Measurements from ENCODE around the gene MPV17. TPM values are rescaled to one million over a fixed set of nuclear protein-coding genes. Genes with fewer than 3 reads are reported as not detected.

The MPV17 gene
- total RNA-seq, 1 experiment from 2014 or later: 51.5 TPM

GRCh38 chr2:27281442-27281841 is 41.5 kb downstream of the MPV17 start (continued):
- TF ChIP-seq NFYB (CRISPR knock-in tag; conservative IDR thresholded peaks at IDR 0.05; ENCODE audit: low read depth): no peak
- TF ChIP-seq, protein P1, sequence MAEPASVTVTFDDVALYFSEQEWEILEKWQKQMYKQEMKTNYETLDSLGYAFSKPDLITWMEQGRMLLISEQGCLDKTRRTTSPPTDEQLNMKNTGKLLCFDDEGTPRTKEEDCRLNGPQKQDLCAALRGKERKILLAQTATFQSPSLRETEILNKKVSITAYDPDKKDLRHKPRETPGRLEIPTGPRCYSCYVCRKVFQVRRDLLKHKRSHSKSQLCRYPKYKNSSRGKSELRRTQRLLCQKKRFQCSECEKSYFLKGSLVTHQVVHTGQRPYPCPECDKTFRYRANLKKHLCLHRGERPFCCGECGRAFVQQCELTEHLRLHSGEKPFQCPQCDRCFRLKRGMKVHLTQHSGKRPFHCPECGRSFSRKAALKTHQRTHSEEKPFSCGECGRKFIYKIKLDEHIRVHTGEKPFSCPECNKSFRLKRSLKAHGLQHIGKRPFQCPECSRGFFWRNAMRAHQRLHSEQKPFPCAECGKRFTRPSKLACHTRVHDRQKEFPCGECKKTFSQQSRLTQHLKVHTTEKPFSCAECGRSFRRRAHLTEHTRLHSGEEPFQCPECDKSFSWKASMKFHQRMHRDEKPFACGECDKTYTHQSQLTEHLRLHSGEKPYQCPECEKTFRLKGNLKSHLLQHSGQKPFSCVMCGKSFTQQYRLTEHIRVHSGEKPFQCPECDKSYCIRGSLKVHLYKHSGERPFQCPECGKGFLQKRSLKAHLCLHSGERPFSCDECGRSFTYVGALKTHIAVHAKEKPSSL (CRISPR knock-in tag; conservative IDR thresholded peaks at IDR 0.05): no peak
- TF ChIP-seq, protein P2, sequence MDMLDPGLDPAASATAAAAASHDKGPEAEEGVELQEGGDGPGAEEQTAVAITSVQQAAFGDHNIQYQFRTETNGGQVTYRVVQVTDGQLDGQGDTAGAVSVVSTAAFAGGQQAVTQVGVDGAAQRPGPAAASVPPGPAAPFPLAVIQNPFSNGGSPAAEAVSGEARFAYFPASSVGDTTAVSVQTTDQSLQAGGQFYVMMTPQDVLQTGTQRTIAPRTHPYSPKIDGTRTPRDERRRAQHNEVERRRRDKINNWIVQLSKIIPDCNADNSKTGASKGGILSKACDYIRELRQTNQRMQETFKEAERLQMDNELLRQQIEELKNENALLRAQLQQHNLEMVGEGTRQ (CRISPR knock-in tag; IDR thresholded peaks at IDR 0.05): no peak
- no peak for TF ChIP-seq HMGXB4 (CRISPR knock-in tag; IDR thresholded peaks at IDR 0.05)
- no peak for TF ChIP-seq ZNF671 (CRISPR knock-in tag; IDR thresholded peaks at IDR 0.05)
- TF ChIP-seq, protein P3, sequence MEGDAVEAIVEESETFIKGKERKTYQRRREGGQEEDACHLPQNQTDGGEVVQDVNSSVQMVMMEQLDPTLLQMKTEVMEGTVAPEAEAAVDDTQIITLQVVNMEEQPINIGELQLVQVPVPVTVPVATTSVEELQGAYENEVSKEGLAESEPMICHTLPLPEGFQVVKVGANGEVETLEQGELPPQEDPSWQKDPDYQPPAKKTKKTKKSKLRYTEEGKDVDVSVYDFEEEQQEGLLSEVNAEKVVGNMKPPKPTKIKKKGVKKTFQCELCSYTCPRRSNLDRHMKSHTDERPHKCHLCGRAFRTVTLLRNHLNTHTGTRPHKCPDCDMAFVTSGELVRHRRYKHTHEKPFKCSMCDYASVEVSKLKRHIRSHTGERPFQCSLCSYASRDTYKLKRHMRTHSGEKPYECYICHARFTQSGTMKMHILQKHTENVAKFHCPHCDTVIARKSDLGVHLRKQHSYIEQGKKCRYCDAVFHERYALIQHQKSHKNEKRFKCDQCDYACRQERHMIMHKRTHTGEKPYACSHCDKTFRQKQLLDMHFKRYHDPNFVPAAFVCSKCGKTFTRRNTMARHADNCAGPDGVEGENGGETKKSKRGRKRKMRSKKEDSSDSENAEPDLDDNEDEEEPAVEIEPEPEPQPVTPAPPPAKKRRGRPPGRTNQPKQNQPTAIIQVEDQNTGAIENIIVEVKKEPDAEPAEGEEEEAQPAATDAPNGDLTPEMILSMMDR (IDR thresholded peaks at IDR 0.05): no peak

- Mint-ChIP-seq H3K27me3 (ENCODE audit: low read depth) (no peaks in the 10 kb centered on the region; the same call in 1 of the 2 replicates), H3K4me1 (peaks cover 36% of the 10 kb centered on the region), H3K27ac (no peak overlapping the region), H3K9me3 (no peaks in the 10 kb centered on the region), H3K36me3 (no peaks in the 10 kb centered on the region), H3K4me3 (no peak overlapping the region)
- DNase-seq (ENCODE audit: low spot score) (no peak), ATAC-seq (no peak)
- POLR2A ChIA-PET: no interaction called here
- CTCF ChIA-PET: interaction anchor here (1.2 to 7.6 kb wide), 11 partner anchors 10 to 193 kb away, joined by 3 to 153 read pairs (median 11); partner anchors contain the start of genes ABHD1, ATRAID, KHK and SLC30A3
- TF ChIP-seq PRRX2 (CRISPR knock-in tag; IDR thresholded peaks at IDR 0.05) (no peak), RELA (CRISPR knock-in tag; IDR thresholded peaks at IDR 0.05; ENCODE audit: borderline replicate concordance) (no peak), MYBL2 (CRISPR knock-in tag; IDR thresholded peaks at IDR 0.05) (no peak), CREB1 (CRISPR knock-in tag; IDR thresholded peaks at IDR 0.05) (no peak), FOXP1 (CRISPR knock-in tag; IDR thresholded peaks at IDR 0.05; ENCODE audit: borderline replicate concordance) (no peak), ELF4 (CRISPR knock-in tag; IDR thresholded peaks at IDR 0.05; ENCODE audit: low read depth) (no peak), SP1 (CRISPR knock-in tag; conservative IDR thresholded peaks at IDR 0.05) (no peak), ZNF396 (CRISPR knock-in tag; IDR thresholded peaks at IDR 0.05; ENCODE audit: borderline replicate concordance) (no peak)
- TF ChIP-seq, protein P4, sequence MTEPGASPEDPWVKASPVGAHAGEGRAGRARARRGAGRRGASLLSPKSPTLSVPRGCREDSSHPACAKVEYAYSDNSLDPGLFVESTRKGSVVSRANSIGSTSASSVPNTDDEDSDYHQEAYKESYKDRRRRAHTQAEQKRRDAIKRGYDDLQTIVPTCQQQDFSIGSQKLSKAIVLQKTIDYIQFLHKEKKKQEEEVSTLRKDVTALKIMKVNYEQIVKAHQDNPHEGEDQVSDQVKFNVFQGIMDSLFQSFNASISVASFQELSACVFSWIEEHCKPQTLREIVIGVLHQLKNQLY (CRISPR knock-in tag; IDR thresholded peaks at IDR 0.05): no peak
- TF ChIP-seq, protein P5, sequence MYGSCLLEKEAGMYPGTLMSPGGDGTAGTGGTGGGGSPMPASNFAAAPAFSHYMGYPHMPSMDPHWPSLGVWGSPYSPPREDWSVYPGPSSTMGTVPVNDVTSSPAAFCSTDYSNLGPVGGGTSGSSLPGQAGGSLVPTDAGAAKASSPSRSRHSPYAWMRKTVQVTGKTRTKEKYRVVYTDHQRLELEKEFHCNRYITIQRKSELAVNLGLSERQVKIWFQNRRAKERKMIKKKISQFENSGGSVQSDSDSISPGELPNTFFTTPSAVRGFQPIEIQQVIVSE (CRISPR knock-in tag; IDR thresholded peaks at IDR 0.05; ENCODE audit: borderline replicate concordance): no peak
- TF ChIP-seq, protein P6, sequence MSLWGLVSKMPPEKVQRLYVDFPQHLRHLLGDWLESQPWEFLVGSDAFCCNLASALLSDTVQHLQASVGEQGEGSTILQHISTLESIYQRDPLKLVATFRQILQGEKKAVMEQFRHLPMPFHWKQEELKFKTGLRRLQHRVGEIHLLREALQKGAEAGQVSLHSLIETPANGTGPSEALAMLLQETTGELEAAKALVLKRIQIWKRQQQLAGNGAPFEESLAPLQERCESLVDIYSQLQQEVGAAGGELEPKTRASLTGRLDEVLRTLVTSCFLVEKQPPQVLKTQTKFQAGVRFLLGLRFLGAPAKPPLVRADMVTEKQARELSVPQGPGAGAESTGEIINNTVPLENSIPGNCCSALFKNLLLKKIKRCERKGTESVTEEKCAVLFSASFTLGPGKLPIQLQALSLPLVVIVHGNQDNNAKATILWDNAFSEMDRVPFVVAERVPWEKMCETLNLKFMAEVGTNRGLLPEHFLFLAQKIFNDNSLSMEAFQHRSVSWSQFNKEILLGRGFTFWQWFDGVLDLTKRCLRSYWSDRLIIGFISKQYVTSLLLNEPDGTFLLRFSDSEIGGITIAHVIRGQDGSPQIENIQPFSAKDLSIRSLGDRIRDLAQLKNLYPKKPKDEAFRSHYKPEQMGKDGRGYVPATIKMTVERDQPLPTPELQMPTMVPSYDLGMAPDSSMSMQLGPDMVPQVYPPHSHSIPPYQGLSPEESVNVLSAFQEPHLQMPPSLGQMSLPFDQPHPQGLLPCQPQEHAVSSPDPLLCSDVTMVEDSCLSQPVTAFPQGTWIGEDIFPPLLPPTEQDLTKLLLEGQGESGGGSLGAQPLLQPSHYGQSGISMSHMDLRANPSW (CRISPR knock-in tag; conservative IDR thresholded peaks at IDR 0.05; ENCODE audit: low read depth): no peak
- TF ChIP-seq, protein P1 (CRISPR knock-in tag; conservative IDR thresholded peaks at IDR 0.05): no peak
These were observed 42.1 kb downstream of the MPV17 start for GRCh38 chr2:27280826-27281225.
